Activated B cell treated with CpG ODN at 0.5 μM for 24 hours (primary cell): Measurements from ENCODE around the gene IL20. TPM values are rescaled to one million over a fixed set of nuclear protein-coding genes. Genes with fewer than 3 reads are reported as not detected.

ENCODE experiments used
- ATAC-seq: fragments of 200-7000 bp; cut with Tn5 transposase; one replicate; pipeline ENCODE4 v1.10.0; 2021; ENCODE audit warnings: low read depth, mild to moderate bottlenecking, moderate library complexity
- CTCF ChIA-PET: fragments of 350-600 bp; sonication (Branson Sonifier 250); formaldehyde crosslinking; loops from one replicate; lab custom pipeline; 2021; ENCODE audit warnings: antibody characterized with exemption; lab: Charles Lee
- POLR2A ChIA-PET: fragments of 350-600 bp; sonication (Branson Sonifier 250); formaldehyde crosslinking; loops from one replicate; lab custom pipeline; 2021; ENCODE audit warnings: antibody characterized with exemption; lab: Charles Lee
- DNase-seq: peaks from one replicate; pipeline ENCODE4 v3.0.0; 2022
- H3K27ac Mint-ChIP-seq: one replicate; pipeline ENCODE4 v1.8.0; 2020; ENCODE audit warnings: mixed read lengths
- H3K27me3 Mint-ChIP-seq: one replicate; pipeline ENCODE4 v1.8.0; 2021; ENCODE audit warnings: mixed read lengths
- H3K36me3 Mint-ChIP-seq: one replicate; pipeline ENCODE4 v1.8.0; 2021; ENCODE audit warnings: low read depth, mixed read lengths
- H3K4me1 Mint-ChIP-seq: one replicate; pipeline ENCODE4 v1.8.0; 2021; ENCODE audit warnings: mixed read lengths
- H3K4me3 Mint-ChIP-seq: one replicate; pipeline ENCODE4 v1.8.0; 2020; ENCODE audit warnings: mild to moderate bottlenecking, mixed read lengths
- H3K9me3 Mint-ChIP-seq: one replicate; pipeline ENCODE4 v1.8.0; 2020; ENCODE audit warnings: mixed read lengths
- CTCF ChIP-seq: fragments of 200-600 bp; IDR thresholded peaks from one replicate; pipeline ENCODE4 v1.8.0; 2022; ENCODE audit warnings: antibody characterized with exemption, mild to moderate bottlenecking
- intact Hi-C: fragments of 100-400 bp; cut with micrococcal nuclease; formaldehyde crosslinking; loops from one replicate; pipeline ENCODE4 v1.15.1; 2024
- total RNA-seq: library from RNA; stranded (reverse); gene quantifications from 2 replicates; pipeline ENCODE4 v1.2.3, GENCODE V29; 2022

Gene IL20
- total RNA-seq, 1 donor from 2014 or later, result not detected

GRCh38 chr1:206901944-206902343, 36.5 kb downstream of the IL20 start:
- Mint-ChIP-seq H3K27ac (peak overlapping the region; percentile 62), H3K9me3 (no peaks in the 10 kb centered on the region), H3K27me3 (no peaks in the 10 kb centered on the region), H3K36me3 (peaks cover 50% of the 10 kb centered on the region), H3K4me3 (no peak overlapping the region), H3K4me1 (peaks cover 62% of the 10 kb centered on the region)
- no peak for ATAC-seq
- intact Hi-C loops, result no loop called here
- POLR2A ChIA-PET, result interaction anchor here (1.0 to 1.5 kb wide), 2 partner anchors 20 to 29 kb away, joined by 3 to 4 read pairs; partner anchors contain the start of gene FCMR
- DNase-seq, result no peak
- TF ChIP-seq CTCF, result no peak
- CTCF ChIA-PET, result interaction anchor here (3.0 kb wide), 1 partner anchor 10 kb away, joined by 8 read pairs; no protein-coding TSS in a partner anchor

GRCh38 chr1:206902702-206903101, 37.3 kb downstream of the IL20 start:
- POLR2A ChIA-PET, result interaction anchor here (0.5 to 1.0 kb wide), 2 partner anchors 28 to 121 kb away, joined by 3 to 7 read pairs; no protein-coding TSS in a partner anchor

GRCh38 chr1:206903687-206904086, 38.3 kb downstream of the IL20 start:
- H3K9me3 Mint-ChIP-seq, result no peaks in the 10 kb centered on the region
- H3K4me1 Mint-ChIP-seq, result peaks cover 78% of the 10 kb centered on the region
- ChIA-PET CTCF (interaction anchor here (1.3 to 3.9 kb wide), 4 partner anchors 8 to 177 kb away, joined by 3 to 41 read pairs (median 12); no protein-coding TSS in a partner anchor), POLR2A (no interaction called here)
- DNase-seq (no peak), ATAC-seq (no peak)
- intact Hi-C loops, result no loop called here
- TF ChIP-seq CTCF, result no peak
- H3K27ac Mint-ChIP-seq, result peak overlapping the region; percentile 56
- H3K36me3 Mint-ChIP-seq, result peaks cover 65% of the 10 kb centered on the region
- no peak overlapping the region for H3K4me3 Mint-ChIP-seq
- H3K27me3 Mint-ChIP-seq, result no peaks in the 10 kb centered on the region

More at GRCh38 chr1:206902702-206903101, 37.3 kb downstream of the IL20 start:
- peaks cover 57% of the 10 kb centered on the region for H3K36me3 Mint-ChIP-seq
- H3K27ac Mint-ChIP-seq, result peak overlapping the region; percentile 32
- ATAC-seq (no peak), DNase-seq (no peak)
- CTCF ChIA-PET, result interaction anchor here (3.0 kb wide), 1 partner anchor 9 kb away, joined by 8 read pairs; no protein-coding TSS in a partner anchor
- H3K9me3 Mint-ChIP-seq, result no peaks in the 10 kb centered on the region
- TF ChIP-seq CTCF, result no peak
- H3K4me1 Mint-ChIP-seq, result peaks cover 69% of the 10 kb centered on the region
- intact Hi-C loops, result no loop called here
- H3K27me3 Mint-ChIP-seq, result no peaks in the 10 kb centered on the region
- H3K4me3 Mint-ChIP-seq, result no peak overlapping the region

- no peak for TF ChIP-seq CTCF
- Mint-ChIP-seq H3K27ac (peak overlapping the region; percentile 89), H3K27me3 (no peaks in the 10 kb centered on the region), H3K4me3 (no peak overlapping the region), H3K4me1 (peaks cover 78% of the 10 kb centered on the region), H3K36me3 (peaks cover 69% of the 10 kb centered on the region), H3K9me3 (no peaks in the 10 kb centered on the region)
- ATAC-seq (no peak), DNase-seq (no peak)
- ChIA-PET POLR2A (interaction anchor here (0.6 to 5.8 kb wide), 8 partner anchors 10 to 241 kb away, joined by 4 to 51 read pairs (median 6); partner anchors contain the start of gene FCMR), CTCF (interaction anchor here (0.9 to 3.9 kb wide), 12 partner anchors 7 to 271 kb away, joined by 3 to 41 read pairs (median 6); partner anchors contain the start of gene FCMR)
- intact Hi-C loops, result loop anchor here (5.0 kb wide), 1 partner anchor 112 kb away; no protein-coding TSS in a partner anchor
Measured at GRCh38 chr1:206904423-206905142, 39.2 kb downstream of the IL20 start.
